Ascending aorta (tissue), 2 donors: ENCODE measurements around the gene TTC22. TPM values are rescaled to one million over a fixed set of nuclear protein-coding genes. Genes with fewer than 3 reads are reported as not detected.
A peak's percentile ranks its signal among the peaks of the same experiment; 100 is the strongest.

Experiments
- DNase-seq, 2 donors: peaks; one replicate each; pipeline ENCODE4 v3.0.0-alpha.2; 2019; ENCODE audit warnings: low spot score in 2 of 2
- H3K27ac ChIP-seq, 2 donors: fragments of 200-600 bp; sonication (generic); one replicate each; pipeline ENCODE4 v1.5.1; 2016 to 2017; ENCODE audit warnings: mild to moderate bottlenecking in 1 of 2
- H3K27me3 ChIP-seq: fragments of 200-600 bp; sonication (generic); one replicate; pipeline ENCODE4 v1.5.1; 2017
- H3K36me3 ChIP-seq, 2 donors: fragments of 200-600 bp; sonication (generic); one replicate each; pipeline ENCODE4 v1.5.1; 2016
- H3K4me1 ChIP-seq, 2 donors: fragments of 200-600 bp; sonication (generic); one replicate each; pipeline ENCODE4 v1.5.1; 2016 to 2017; ENCODE audit warnings: mild to moderate bottlenecking in 1 of 2
- H3K4me3 ChIP-seq, 2 donors: fragments of 200-600 bp; sonication (generic); one replicate each; pipeline ENCODE4 v1.5.1; 2016 to 2017; ENCODE audit warnings: mild to moderate bottlenecking in 1 of 2
- H3K9me3 ChIP-seq, 2 donors: fragments of 200-600 bp; sonication (generic); one replicate each; pipeline ENCODE4 v1.5.1; 2016
- intact Hi-C: fragments of 100-400 bp; cut with DNase I; formaldehyde crosslinking; loops from one replicate; pipeline ENCODE4 v1.15.1; 2023
- total RNA-seq: library from RNA; depleted of rRNA; stranded (reverse); fragments of >200 nt; gene quantifications from one replicate; pipeline ENCODE4 v1.1.0, GENCODE V29; 2016
- TF ChIP-seq, protein P1 (sequence below), 3 experiments: fragments of 200-600 bp in 2 of 3; fragments of 450-650 bp in 1 of 3; sonication (generic) in 2 of 3; IDR thresholded peaks; one replicate each; pipeline ENCODE4 v1.5.1; 2016 to 2019; ENCODE audit warnings: antibody characterized with exemption in 3 of 3, mild to moderate bottlenecking in 1 of 3, moderate library complexity in 1 of 3

Gene TTC22
- total RNA-seq, 1 donor from 2014 or later = not detected

DNA sequence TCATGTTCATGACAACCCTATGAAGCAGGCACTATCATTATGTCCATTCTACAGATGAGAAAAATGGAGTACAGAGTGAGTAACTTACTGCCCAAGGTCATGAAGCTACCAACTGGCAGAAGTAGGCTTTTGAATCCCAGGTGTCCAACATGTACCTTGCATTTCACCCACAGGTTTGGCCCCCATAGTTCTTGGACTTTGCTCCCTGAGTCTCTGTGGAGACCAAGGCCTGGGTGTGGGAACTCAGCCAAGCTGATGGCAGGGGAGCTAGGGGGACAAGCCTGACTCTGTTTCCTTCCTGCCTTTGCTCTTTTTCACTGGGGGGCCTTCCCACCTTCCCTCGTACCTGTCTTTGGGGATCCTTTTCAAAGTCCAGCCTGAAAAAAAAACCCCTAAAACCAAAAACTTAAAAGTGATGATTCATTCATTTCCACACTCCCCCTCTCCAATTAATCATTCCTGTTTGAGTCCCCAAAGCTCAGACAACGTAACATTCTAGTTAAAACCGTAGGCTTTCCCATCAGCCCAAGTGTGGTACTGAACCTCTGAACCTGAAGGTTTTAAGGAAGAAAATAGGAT, 8.5 kb upstream of the TTC22 start:
- TF ChIP-seq, protein P1, sequence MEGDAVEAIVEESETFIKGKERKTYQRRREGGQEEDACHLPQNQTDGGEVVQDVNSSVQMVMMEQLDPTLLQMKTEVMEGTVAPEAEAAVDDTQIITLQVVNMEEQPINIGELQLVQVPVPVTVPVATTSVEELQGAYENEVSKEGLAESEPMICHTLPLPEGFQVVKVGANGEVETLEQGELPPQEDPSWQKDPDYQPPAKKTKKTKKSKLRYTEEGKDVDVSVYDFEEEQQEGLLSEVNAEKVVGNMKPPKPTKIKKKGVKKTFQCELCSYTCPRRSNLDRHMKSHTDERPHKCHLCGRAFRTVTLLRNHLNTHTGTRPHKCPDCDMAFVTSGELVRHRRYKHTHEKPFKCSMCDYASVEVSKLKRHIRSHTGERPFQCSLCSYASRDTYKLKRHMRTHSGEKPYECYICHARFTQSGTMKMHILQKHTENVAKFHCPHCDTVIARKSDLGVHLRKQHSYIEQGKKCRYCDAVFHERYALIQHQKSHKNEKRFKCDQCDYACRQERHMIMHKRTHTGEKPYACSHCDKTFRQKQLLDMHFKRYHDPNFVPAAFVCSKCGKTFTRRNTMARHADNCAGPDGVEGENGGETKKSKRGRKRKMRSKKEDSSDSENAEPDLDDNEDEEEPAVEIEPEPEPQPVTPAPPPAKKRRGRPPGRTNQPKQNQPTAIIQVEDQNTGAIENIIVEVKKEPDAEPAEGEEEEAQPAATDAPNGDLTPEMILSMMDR (IDR thresholded peaks at IDR 0.05) = no peak
- intact Hi-C loops = loop anchor here (2.0 kb wide), 1 partner anchor 739 kb away; no protein-coding TSS in a partner anchor
- H3K36me3 ChIP-seq = no peaks in the 10 kb centered on the region
- DNase-seq = peak in 1 of 2 donors; percentile 33
- no peaks in the 10 kb centered on the region for H3K9me3 ChIP-seq
- no peaks in the 10 kb centered on the region for H3K27me3 ChIP-seq
- H3K4me1 ChIP-seq = no peaks in the 10 kb centered on the region
- H3K4me3 ChIP-seq = no peak overlapping the region
- H3K27ac ChIP-seq = no peak overlapping the region

DNA sequence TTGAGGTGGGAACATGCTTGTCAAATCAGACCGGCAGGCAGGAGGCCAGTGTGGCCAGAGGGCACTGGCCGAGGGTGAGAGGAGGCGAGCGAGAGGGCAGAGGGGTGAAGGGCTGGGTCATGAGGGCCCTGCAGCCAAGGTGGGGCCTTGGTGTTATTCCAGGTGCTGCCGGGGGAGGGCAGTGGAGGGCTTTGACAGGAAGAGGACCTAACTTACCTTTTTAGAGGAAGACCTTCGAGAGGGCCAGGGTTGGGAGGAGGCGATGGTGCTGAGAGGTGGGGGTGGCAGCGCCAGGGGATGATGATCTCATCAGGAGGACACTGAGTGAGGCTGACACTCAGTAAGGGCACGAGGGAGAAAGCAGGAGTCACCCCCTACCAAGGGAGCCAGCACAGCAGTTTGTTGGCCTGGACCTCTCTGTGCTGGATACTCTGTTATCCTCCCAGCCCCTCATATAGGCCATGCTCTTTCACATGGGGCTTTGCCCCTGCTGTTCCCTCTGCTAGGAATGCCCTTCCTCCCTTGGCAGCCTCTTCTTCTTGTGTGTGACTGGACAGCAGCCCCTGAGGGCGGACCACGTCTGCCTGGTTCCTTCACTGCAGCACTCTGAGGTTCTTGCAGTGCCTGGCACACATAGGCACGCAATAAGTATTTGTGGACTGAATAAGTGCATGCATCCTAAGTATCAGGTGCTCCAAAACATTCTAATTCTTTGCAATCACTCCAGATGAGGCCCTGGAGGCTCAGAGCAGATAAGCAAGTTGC, 7.5 kb upstream of the TTC22 start:
- Histone ChIP-seq H3K36me3 (no peaks in the 10 kb centered on the region), H3K27ac (no peak overlapping the region), H3K27me3 (no peaks in the 10 kb centered on the region), H3K4me1 (peaks cover 6% of the 10 kb centered on the region in 2 donors), H3K9me3 (no peaks in the 10 kb centered on the region), H3K4me3 (no peak overlapping the region)
- intact Hi-C loops = no loop called here
- peak in 1 of 2 donors; percentile 50 for DNase-seq
- TF ChIP-seq, protein P1 (IDR thresholded peaks at IDR 0.05) = no peak

DNA sequence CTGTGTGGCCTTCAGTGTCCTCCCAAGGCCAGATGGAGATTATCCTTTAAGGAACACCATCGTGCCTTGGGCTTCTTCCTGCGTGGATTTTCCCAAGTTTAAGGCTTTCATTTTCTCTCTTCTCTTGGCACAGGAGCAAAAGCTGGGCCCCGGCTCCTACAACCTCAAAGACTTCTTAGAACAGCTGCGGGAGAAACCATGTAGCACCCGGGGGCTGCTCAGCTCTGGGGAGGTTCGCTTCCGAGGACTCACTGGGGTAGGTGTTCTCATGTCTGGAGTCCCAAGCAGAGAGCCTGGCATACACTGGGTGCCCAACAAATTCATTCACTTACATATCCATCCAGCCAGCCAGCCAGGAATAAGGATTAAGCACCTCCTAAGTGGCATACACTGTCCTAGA, 6.6 kb upstream of the TTC22 start:
- peak in 1 of 2 donors; percentile 38 for DNase-seq
- Histone ChIP-seq H3K4me3 (no peak overlapping the region), H3K27ac (no peak overlapping the region), H3K27me3 (no peaks in the 10 kb centered on the region), H3K9me3 (no peaks in the 10 kb centered on the region), H3K4me1 (peaks cover 6% of the 10 kb centered on the region in 2 donors), H3K36me3 (no peaks in the 10 kb centered on the region)
- intact Hi-C loops = no loop called here
- TF ChIP-seq, protein P1 (IDR thresholded peaks at IDR 0.05) = no peak

DNA sequence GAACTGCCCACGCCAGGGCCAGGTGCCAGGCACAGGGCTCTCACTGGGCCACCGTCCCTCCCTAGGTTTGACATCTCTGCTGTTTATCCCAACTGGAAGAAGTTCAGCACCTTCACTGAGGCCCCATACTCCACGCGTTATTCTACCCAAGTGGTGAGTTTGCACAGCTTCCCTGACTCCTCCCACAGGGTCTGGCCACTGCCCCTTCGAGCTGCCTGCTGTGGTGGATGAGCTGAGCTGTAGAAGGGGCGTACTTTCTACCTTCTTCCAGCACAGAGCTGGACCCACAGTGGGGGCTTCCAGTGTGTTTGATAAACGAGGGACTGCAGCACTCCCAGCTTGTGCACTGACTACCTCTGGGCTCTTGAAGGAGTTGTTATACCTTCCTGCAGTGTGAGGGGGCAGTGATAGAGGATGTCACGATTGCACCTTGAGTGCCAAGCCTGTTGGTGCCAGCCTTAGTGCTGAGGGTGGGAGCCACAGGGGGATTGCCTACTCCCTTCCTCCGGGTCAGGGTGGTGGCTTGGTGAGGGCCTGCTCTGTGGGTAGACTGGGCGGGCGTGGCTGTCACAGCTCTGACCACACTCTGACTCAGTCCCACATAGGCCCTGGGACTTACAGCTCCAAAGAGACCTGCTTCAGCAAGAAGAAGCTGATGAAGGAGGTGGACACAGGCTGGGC, 5.9 kb upstream of the TTC22 start:
- H3K36me3 ChIP-seq = no peaks in the 10 kb centered on the region
- H3K4me1 ChIP-seq = peaks cover 6% of the 10 kb centered on the region in 2 donors
- no peak overlapping the region for H3K27ac ChIP-seq
- peak in 1 of 2 donors; percentile 45 for DNase-seq
- no peak overlapping the region for H3K4me3 ChIP-seq
- no peaks in the 10 kb centered on the region for H3K27me3 ChIP-seq
- TF ChIP-seq, protein P1 (IDR thresholded peaks at IDR 0.05) = no peak
- H3K9me3 ChIP-seq = no peaks in the 10 kb centered on the region
- intact Hi-C loops = no loop called here

DNA sequence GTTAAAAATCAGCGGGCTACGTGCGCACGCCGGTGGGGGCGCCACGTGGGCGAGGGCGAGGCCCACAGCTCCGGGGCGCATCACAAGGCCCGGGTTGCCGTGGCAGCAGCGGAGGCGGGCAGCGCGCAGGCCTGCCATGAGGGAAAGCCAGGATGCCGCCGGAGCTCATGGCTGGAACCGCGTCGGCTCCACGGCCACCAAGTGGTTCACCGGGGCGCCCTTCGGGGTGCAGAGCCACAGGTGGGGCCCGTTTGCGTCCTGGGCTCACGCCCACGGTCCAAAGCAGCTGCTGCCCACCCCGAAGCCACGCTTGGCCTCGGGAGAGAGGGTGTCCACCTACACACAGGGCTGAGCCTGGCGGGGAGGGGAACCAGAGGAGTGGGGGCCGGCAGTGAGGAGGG, 4.9 kb upstream of the TTC22 start:
- H3K4me3 ChIP-seq = no peak overlapping the region
- TF ChIP-seq, protein P1 (IDR thresholded peaks at IDR 0.05) = no peak
- peaks cover under 1% of the 10 kb centered on the region for H3K27me3 ChIP-seq

More for the DNA sequence above, 4.9 kb upstream of the TTC22 start:
- Histone ChIP-seq H3K4me1 (peaks cover 6% of the 10 kb centered on the region in 2 donors), H3K27ac (no peak overlapping the region), H3K36me3 (no peaks in the 10 kb centered on the region), H3K9me3 (no peaks in the 10 kb centered on the region)
- intact Hi-C loops = no loop called here
- DNase-seq = peak in 1 of 2 donors; percentile 38
